Endothelial cell of hepatic sinusoid (primary cell): ENCODE results near the gene SERF1B.
"Not testable (repeated sequence)": the region's sequence is repeated elsewhere in the genome, so short reads cannot be mapped to it uniquely, and the experiment has no call there.

ENCODE experiments used
- in situ Hi-C: cut with HindIII; loops from 2 replicates; pipeline ENCODE4 v1.10.0; 2017; ENCODE audit warnings: low sequenced_read_pairs

Gene SERF1B

DNA sequence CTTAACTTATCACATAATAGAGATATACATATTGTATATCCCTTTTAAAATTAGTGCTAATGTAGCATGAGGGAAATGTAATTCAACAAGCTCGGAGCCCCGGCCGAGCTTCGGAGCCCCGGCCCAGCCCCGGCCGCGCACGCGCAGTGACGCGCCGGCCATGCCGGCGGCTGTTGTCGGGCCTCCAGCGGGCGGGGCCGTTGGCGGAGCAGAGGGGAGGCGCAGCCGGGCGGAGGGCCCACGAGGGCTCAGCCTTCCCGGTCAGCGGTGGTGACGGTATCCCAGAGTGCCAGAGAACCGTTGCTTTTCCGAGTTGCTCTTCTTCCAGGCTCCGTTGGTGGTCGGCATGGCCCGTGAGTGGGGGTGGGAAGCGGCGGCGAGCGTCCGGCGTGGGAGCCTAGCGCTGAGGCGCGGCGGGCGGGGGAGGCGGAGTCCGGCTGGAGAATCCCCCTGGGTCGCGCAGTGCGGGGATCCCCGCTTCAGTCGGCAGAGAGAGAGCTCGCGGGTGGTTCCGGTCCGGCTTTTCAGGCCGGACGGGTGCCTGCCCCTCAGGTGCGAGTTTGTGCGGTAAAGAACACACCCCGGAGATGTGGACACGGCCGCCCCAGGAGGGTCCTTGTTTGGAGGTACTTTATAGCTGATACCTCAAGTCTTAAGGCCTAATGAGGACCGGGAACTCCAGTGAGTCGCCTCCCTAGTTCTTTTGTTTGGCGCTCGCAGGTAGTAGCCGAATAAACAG lies at the start of gene SERF1B:
SERF1B (plus strand) TSS at position 146 of the 739 bp plus-strand sequence; CDS start at position 347, 201 bp downstream.
- in situ Hi-C loops = not testable (repeated sequence)

- in situ Hi-C loops = not testable (repeated sequence)
These were observed 33.3 kb upstream of the SERF1B start for GRCh38 chr5:69991713-69992112.

GRCh38 chr5:69995535-69995934 lies 29.5 kb upstream of the SERF1B start:
- in situ Hi-C loops = not testable (repeated sequence)

DNA sequence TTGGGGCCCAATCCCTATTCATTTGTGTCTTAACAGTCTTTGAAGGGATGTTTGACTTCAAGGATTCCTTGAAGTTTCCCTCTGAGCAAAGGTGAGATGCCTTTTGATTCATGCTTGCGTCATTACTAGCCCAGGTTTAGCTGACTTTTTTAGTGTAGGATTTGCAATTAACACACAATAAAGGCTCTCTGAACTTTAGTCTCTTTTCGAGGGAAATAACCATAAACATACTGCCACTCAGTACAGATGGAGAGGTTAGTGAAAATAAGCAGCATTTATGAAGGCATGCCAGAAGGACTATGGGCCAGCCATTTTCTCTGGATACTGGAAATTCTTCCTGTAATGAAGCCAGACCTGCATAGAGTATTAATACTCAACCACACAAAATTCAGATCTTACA lies 4.4 kb upstream of the SERF1B start:
- in situ Hi-C loops = not testable (repeated sequence)

DNA sequence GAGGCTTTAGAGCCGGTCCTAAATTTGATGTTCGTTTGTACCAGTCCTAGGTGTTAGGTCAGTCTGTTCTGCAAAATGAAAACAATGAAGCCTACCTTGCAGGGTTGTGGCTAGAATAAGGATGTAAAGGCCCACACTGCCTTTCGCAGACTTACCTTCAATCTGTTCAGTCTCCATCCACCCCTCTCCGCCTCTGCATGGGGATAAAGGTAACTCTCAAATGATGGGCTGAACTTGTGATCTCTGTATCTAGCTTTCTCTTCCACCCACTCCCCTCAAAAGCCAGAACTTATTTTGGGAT lies 744 bp downstream of the SERF1B start:
- in situ Hi-C loops = not testable (repeated sequence)

DNA sequence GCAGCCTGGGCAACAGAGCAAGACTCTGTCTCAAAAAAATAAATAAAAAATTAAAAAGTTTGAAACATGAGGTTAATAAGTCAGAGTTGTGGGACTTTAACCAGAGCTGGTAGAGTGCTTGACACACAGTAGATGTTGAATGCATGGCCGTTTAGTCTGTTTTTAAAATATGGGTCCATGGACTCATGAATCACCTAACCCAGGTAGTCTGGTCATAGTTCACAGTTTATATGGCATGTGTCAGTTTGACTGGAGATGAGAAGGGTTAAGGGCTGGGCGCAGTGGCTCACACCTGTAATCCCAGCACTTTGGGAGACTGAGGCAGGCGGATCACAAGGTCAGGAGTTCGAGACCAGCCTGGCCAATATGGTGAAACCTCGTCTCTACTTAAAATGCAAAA lies 6.2 kb downstream of the SERF1B start:
- in situ Hi-C loops = not testable (repeated sequence)

- in situ Hi-C loops = not testable (repeated sequence)
These were observed 16.4 kb downstream of the SERF1B start for GRCh38 chr5:70041411-70041810.

GRCh38 chr5:70049790-70050142 lies 24.7 kb downstream of the SERF1B start:
- in situ Hi-C loops = not testable (repeated sequence)

DNA sequence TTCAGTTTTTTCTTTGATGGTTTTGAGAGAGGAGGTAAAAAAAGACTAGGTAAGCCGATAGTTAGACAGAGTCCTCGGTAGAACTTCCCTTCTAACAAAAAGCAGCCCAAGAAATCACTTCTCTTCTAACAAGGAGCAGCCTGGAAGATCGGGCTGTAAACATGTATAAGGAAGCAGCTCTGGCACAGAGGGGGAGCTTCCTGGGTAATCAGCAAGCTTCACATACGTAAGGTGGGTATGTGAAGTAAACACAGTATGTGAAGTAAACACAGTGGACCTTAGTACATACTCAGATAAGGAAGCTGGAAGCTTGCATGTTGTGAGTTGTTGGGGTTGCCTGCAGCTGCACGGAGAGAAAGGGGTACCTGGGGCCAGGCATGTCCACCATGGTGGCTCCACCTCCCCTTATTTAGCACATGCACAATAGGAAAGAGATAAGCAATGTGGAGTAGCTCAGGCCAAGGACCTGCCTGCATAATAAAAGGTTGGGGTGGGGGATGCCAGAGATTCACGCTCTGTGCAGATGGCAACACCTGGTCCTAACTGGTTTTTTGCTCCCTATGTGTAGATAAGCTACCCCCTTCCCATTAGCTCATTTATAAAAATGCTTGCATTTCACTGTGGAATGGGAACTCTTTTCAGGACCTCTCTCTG lies 31.4 kb downstream of the SERF1B start:
- in situ Hi-C loops = not testable (repeated sequence)

GRCh38 chr5:70057140-70057539 lies 32.1 kb downstream of the SERF1B start:
- in situ Hi-C loops = not testable (repeated sequence)

GRCh38 chr5:70077632-70078031 lies 52.6 kb downstream of the SERF1B start:
- in situ Hi-C loops = not testable (repeated sequence)

DNA sequence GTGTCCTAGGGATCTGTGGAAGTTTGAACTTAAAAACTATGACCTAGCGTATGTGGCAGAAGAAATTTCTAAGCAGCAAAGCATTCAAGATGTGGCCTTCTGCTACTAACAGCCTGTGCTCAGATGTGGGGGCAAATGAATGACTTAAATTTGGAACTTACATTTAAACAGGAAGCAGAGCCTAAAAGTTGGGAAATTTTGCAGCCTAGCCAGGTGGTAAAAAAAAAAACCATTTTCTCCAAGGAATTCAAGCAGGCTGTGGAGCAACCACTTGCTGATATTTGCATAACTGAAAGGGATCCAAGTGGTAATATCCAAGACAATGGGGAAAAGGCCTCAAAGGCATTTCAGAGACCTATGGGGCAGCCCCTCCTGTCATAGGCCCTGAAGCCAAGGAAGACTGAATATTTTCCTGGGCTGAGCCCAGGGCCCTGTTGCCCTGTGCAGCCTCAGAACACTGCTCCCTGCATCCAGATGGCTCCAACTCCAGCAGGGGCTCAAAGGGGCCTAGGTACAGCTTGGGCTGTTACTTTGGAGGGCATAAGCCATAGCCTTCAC lies 63.9 kb downstream of the SERF1B start:
- in situ Hi-C loops = not testable (repeated sequence)

- in situ Hi-C loops = not testable (repeated sequence)
These were observed 66.7 kb downstream of the SERF1B start for GRCh38 chr5:70091776-70092175.
